SK-N-SH treated with all-trans-retinoic acid at 6 μM for 48 hours (cell line): Measurements from ENCODE around the gene NRXN3.

ENCODE experiments used
- GLIS3 ChIP-seq: fragments of 250-450 bp; sonication (Bioruptor Pico); IDR thresholded peaks from 2 replicates; pipeline ENCODE4 v1.5.0; 2020; ENCODE audit warnings: mild to moderate bottlenecking, moderate library complexity
- SNAI2 ChIP-seq: fragments of 250-450 bp; sonication (Bioruptor Pico); IDR thresholded peaks from 2 replicates; pipeline ENCODE4 v1.5.0; 2020; ENCODE audit warnings: mild to moderate bottlenecking, moderate library complexity
- ZNF8 ChIP-seq: fragments of 450-650 bp; formaldehyde crosslinking; IDR thresholded peaks from 2 replicates; pipeline ENCODE4 v1.5.0; 2020; ENCODE audit warnings: mild to moderate bottlenecking, moderate library complexity

- no peak for TF ChIP-seq GLIS3 (CRISPR knock-in tag)
- no peak for TF ChIP-seq SNAI2 (CRISPR knock-in tag)
- TF ChIP-seq ZNF8 (CRISPR knock-in tag): no peak
Observed at GRCh38 chr14:78196323-78196722, 26.1 kb downstream of the NRXN3 start.
